Posterior cingulate gyrus (tissue), 11 donors: ENCODE data around the gene OR2T1.
"Not testable (repeated sequence)": the region's sequence is repeated elsewhere in the genome, so short reads cannot be mapped to it uniquely, and the experiment has no call there.

Source experiments
- DNase-seq, 10 donors: peaks; one replicate each; pipeline versions ENCODE4 v3.0.0 to v3.0.0-alpha.2; 2020 to 2021; ENCODE audit warnings: mixed read lengths in 3 of 10
- intact Hi-C: fragments of 100-400 bp; cut with DNase I; formaldehyde crosslinking; loops from one replicate; pipeline ENCODE4 v1.15.1; 2023

Gene OR2T1

GRCh38 chr1:248434913-248435312 lies 32.1 kb downstream of the OR2T1 start:
- DNase-seq, intact Hi-C loops: not testable (repeated sequence)

GRCh38 chr1:248436303-248436702 lies 33.5 kb downstream of the OR2T1 start:
- DNase-seq, intact Hi-C loops: not testable (repeated sequence)

DNA sequence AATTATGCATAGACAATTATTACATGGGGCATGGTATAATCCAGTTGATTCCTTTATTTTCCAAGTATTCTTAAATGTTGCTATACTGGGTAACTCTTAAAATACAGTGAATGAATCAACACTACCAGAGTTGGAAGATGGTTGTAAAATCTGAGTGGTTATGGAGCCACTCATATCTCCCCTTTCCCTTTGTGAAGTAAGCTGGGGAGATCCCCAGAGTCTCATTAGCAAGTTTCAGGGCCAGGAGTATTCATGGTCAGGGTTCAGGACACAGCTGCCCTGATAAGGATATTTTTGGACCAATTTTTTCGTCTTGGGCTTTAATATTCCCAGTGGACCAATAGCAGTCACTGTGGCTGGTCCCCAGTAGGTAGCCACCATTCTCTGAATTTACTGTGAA lies 35.8 kb downstream of the OR2T1 start:
- DNase-seq, intact Hi-C loops: not testable (repeated sequence)

- intact Hi-C loops, DNase-seq: not testable (repeated sequence)
Observed at GRCh38 chr1:248439283-248439682, 36.4 kb downstream of the OR2T1 start.

DNA sequence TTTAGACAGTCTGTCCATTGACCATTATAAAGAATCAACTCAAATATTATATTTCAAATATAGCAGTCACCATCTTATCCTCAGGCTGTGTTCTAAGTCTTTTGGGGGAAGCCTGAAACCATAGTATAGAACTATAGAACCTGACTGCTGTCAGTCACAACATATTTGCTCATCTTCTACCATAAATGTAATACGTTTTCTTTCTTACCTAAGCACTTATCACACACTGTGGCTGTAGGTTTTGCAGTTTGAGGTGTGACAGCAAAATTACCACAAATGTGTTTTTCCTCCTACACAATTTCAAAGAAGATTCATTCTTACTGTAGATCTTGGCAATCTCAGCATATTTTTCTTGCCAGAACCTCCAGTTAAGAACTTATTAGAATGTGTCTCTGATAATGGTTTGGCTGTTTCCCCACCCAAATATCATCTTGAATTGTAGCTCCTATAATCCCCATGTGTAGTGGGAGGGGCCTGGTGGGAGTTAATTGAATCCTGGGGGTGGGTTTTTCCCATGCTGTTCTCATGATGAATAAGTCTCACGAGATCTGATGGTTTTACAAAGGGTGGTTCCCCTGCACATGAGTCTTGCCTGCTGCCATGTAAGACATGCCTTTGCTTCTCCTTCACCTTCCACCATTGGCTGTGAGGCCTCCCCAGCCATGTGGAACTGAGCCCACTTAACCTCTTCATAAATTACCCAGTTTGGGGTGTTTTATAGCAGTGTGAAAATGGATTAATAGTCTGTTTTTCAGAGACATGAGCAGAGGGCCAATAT lies 39.8 kb downstream of the OR2T1 start:
- DNase-seq, intact Hi-C loops: not testable (repeated sequence)

GRCh38 chr1:248444603-248445002 lies 41.8 kb downstream of the OR2T1 start:
- DNase-seq, intact Hi-C loops: not testable (repeated sequence)

GRCh38 chr1:248445399-248445798 lies 42.6 kb downstream of the OR2T1 start, which contains the start of gene OR2T2:
TSS of gene OR2T2 (plus strand) at chr1:248445637. CDS start at chr1:248452798, 7,161 bp downstream.
- intact Hi-C loops, DNase-seq: not testable (repeated sequence)

GRCh38 chr1:248448409-248449074 lies 45.7 kb downstream of the OR2T1 start:
- intact Hi-C loops, DNase-seq: not testable (repeated sequence)

DNA sequence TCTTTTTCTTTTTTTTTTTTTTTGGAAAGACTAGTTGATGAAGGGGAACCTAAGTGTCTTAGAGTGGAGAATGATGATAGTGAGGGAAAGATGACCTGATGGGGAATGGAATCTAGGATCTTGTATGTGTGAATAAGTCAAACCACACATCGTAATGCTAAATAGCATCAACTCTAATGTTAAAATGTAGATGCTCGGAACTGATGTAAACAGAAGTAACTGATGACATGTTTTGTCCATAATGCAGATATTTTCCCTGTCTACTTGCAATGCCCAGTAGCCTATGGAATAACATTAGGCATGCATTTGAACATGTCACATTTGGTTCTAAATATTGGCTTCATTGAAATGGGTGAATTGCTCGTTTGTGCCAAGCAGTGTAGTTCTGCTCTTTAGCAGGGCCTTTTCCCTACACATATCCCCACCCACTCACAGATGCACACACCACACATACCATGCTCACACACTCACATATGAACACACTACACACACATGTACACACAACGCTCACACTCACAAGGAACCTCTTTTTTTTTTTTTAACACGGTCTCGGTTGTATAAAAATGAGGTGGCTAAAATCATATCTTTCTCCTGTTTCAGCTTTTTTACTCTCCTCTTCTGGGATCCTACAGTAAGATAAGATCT lies 47.1 kb downstream of the OR2T1 start:
- intact Hi-C loops, DNase-seq: not testable (repeated sequence)

GRCh38 chr1:248450466-248451145 lies 47.8 kb downstream of the OR2T1 start:
- intact Hi-C loops, DNase-seq: not testable (repeated sequence)

- DNase-seq, result peak in 1 of 10 donors; percentile 73
- intact Hi-C loops, result not testable (repeated sequence)
Observed at GRCh38 chr1:248453619-248454018, 50.8 kb downstream of the OR2T1 start.

GRCh38 chr1:248455045-248455444 lies 52.2 kb downstream of the OR2T1 start:
- intact Hi-C loops, DNase-seq: not testable (repeated sequence)

DNA sequence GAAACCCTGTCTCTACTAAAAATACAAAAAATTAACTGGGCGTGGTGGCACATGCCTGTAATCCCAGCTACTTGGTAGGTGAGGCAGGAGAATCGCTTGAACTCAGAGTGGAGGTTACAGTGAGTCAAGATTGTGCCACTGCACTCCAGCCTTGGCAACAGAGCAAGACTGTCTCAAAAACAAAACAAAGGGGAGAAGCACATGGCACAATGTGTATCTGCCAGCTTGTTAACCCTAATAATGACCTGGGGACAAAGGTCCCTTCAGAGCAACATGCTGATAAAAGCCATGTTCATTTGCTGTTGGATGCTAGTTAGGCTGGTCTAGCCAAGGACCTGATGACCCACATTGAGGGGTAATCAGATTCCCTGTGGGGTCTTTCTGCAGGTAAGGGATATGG lies 53.8 kb downstream of the OR2T1 start:
- DNase-seq, intact Hi-C loops: not testable (repeated sequence)
